Kidney capillary endothelial cell (primary cell): ENCODE measurements around the gene HOXA9.

Source experiments
- DNase-seq: peaks from one replicate; pipeline ENCODE4 v3.0.0-alpha.2; 2018; ENCODE audit warnings: low spot score

HOXA9 gene

GRCh38 chr7:27164367-27165088 lies 809 bp downstream of the HOXA9 start:
- no peak for DNase-seq

GRCh38 chr7:27164045-27164366 lies 1.3 kb downstream of the HOXA9 start:
- DNase-seq, result no peak

GRCh38 chr7:27163288-27164044 lies 1.9 kb downstream of the HOXA9 start:
- no peak for DNase-seq

- no peak for DNase-seq
Observed at GRCh38 chr7:27162561-27163287, 2.6 kb downstream of the HOXA9 start.

- no peak for DNase-seq
Observed at GRCh38 chr7:27161721-27162560, 3.4 kb downstream of the HOXA9 start.

- no peak for DNase-seq
Observed at GRCh38 chr7:27161214-27161720, 4.1 kb downstream of the HOXA9 start.

GRCh38 chr7:27160546-27161213 lies 4.7 kb downstream of the HOXA9 start:
- DNase-seq, result peak; percentile 90

- no peak for DNase-seq
Observed at GRCh38 chr7:27160145-27160545, 5.2 kb downstream of the HOXA9 start.

GRCh38 chr7:27159266-27160144 lies 5.8 kb downstream of the HOXA9 start:
- DNase-seq, result no peak

GRCh38 chr7:27158436-27159265 lies 6.7 kb downstream of the HOXA9 start:
- DNase-seq, result no peak

- no peak for DNase-seq
Observed at GRCh38 chr7:27157702-27158431, 7.5 kb downstream of the HOXA9 start.

- no peak for DNase-seq
Observed at GRCh38 chr7:27156916-27157701, 8.2 kb downstream of the HOXA9 start.

GRCh38 chr7:27156508-27156898 lies 8.8 kb downstream of the HOXA9 start, which contains the start of gene HOXA7:
TSS of gene HOXA7 (minus strand) at chr7:27156675. CDS start at chr7:27156545, 130 bp downstream.
- peak; percentile 58 for DNase-seq

GRCh38 chr7:27155816-27156507 lies 9.4 kb downstream of the HOXA9 start:
- DNase-seq, result peak; percentile 42

GRCh38 chr7:27154901-27155815 lies 10.2 kb downstream of the HOXA9 start:
- no peak for DNase-seq

GRCh38 chr7:27154369-27154768 lies 11.0 kb downstream of the HOXA9 start:
- DNase-seq, result no peak
